ENCODE measurements around the gene IQSEC2.

Gene IQSEC2

DNA sequence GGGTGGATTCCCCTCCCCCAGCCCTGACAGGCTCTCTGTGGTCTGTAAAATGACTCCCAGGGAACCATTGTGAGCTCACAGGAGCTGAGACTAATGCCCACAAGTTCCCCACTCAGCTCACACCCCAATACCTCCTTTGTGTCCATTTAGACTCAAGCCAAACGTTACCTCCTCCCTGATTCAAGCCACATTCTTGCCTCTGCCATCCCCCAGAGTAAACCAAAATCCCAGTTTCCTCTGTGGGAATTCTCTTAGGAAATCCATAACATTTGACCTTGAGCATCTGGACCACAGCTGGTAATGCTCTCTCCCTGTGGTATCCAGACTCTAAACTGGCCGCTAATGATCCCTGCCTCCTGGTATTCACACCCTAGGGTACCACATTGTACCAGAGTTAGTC is 30.1 kb downstream of the IQSEC2 start:
- no peak for FAIRE-seq
- no peak for DNase-seq (ENCODE audit: insufficient read length)
- TF ChIP-seq POLR2A (IDR thresholded peaks at IDR 0.05; ENCODE audit: low read depth, low read length), result no peak
- TF ChIP-seq POLR2AphosphoS5 (IDR thresholded peaks at IDR 0.05; ENCODE audit: low read depth, low read length), result no peak
- TF ChIP-seq TAF1 (IDR thresholded peaks at IDR 0.05; ENCODE audit: borderline replicate concordance, low read depth, low read length), result no peak

DNA sequence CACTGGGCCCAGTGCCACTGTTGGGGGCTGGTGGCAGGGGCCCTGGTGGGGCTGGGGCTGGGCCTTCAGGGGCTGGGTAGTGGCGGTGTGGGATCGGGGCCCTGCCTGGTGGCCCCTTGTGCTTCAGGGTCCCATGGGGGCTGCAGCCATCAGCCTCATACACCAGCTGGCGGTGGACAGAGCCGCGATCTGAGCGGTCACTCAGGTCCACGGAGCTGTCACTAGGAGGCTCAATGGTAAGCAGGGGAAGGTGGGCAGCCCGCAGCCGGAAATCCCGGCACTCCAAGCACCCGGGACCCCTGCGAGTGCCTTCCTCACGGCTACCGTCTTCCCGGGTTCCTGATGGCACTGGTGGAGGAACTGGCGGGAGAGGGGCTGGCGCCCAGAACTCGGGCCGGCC is 30.8 kb downstream of the IQSEC2 start:
- FAIRE-seq, result no peak
- TF ChIP-seq POLR2AphosphoS5 (IDR thresholded peaks at IDR 0.05; ENCODE audit: low read depth, low read length) (no peak), POLR2A (IDR thresholded peaks at IDR 0.05; ENCODE audit: low read depth, low read length) (no peak), TAF1 (IDR thresholded peaks at IDR 0.05; ENCODE audit: borderline replicate concordance, low read depth, low read length) (no peak)
- no peak for DNase-seq (ENCODE audit: insufficient read length)

DNA sequence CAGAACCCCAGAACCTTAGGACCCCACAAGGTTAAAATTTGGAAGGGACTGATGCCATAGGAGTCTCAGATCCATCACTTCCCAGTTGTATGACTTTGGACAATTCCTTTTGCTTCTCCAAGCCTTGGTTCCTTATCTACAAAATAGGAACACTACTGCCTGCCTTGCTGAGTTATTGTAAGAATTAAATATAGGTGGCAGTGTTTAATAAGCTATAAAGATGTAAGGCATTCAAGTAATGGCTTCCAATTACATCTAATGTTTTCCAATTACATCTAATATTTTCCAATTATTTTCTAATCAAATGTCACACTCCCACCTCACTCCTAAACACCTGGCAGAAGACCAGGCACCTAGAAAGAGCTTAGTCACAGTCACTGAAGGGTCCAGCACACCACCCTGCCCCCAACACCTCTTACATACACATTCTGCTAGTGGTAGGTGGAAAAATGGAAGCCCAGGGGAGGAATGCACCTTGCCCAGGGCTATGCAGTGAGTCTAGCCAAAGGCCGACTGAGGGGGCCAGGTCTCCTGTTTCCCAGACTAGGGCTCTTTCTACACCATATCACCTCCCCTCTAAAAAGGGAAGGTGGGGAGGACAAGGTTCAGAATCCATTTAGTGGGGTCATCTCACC is 31.9 kb downstream of the IQSEC2 start:
- no peak for DNase-seq (ENCODE audit: insufficient read length)
- no peak for FAIRE-seq
- TF ChIP-seq TAF1 (IDR thresholded peaks at IDR 0.05; ENCODE audit: borderline replicate concordance, low read depth, low read length) (no peak), POLR2AphosphoS5 (IDR thresholded peaks at IDR 0.05; ENCODE audit: low read depth, low read length) (no peak), POLR2A (IDR thresholded peaks at IDR 0.05; ENCODE audit: low read depth, low read length) (no peak)

DNA sequence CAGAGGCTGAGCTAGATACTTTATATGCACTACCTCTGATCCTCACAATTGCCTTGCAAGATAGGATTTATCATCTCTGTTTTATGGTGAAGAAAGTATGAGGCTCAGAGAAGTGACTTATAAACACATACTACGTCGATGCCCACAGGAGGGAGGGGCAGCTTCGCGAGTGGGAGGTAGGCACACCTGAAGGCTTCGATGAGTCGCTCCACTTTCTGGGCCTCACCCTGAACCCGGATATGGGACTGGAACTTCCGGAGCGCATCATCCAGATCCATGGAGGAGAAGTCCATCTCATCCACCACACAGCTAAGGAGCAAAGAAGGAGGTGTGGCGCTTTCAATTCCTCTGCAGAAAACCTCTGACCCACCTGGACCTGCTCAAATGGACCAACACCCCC is 33.5 kb downstream of the IQSEC2 start:
- DNase-seq (ENCODE audit: insufficient read length) (no peak), FAIRE-seq (no peak)
- no peak for TF ChIP-seq TAF1 (IDR thresholded peaks at IDR 0.05; ENCODE audit: borderline replicate concordance, low read depth, low read length)
- no peak for TF ChIP-seq POLR2AphosphoS5 (IDR thresholded peaks at IDR 0.05; ENCODE audit: low read depth, low read length)
- TF ChIP-seq POLR2A (IDR thresholded peaks at IDR 0.05; ENCODE audit: low read depth, low read length), result no peak

DNA sequence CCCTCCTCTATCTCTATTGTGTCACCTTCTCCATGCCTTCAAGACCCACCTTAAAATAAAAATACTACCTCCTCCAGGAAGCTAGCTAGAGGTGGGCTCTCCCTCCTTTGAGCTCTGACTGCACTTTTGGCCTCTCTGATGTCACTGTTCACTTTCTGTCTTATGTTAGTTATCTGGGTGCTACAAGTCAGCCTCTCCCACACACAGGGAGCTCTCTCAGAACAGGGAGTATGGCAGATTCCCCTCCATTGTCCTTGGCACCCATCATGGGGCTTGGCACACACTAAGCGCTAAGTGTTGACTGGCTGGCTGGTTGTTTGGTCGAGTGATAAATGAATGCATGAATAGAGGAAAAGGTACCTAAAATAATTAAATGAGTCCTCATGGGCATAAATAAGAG is 35.2 kb downstream of the IQSEC2 start:
- FAIRE-seq (no peak), DNase-seq (ENCODE audit: insufficient read length) (no peak)
- no peak for TF ChIP-seq POLR2AphosphoS5 (IDR thresholded peaks at IDR 0.05; ENCODE audit: low read depth, low read length)
- no peak for TF ChIP-seq TAF1 (IDR thresholded peaks at IDR 0.05; ENCODE audit: borderline replicate concordance, low read depth, low read length)
- TF ChIP-seq POLR2A (IDR thresholded peaks at IDR 0.05; ENCODE audit: low read depth, low read length), result no peak

DNA sequence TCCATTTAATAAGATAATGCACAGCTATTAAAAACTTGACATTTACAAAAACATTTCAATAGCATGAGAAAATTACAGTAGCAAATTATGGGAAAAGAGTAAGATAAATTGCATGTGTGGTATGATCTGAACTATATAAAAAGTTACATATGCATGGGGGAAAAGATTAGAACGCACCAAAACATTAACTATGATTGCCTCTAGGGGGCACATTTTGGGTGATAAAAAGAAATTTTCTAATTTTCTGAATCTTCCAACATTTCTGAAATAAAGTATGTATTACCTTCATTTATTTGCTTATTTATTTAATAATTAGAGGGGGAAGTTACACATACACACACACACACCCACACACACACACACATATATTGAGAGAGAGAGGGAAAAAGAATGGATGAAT is 36.8 kb downstream of the IQSEC2 start:
- TF ChIP-seq TAF1 (IDR thresholded peaks at IDR 0.05; ENCODE audit: borderline replicate concordance, low read depth, low read length), result no peak
- TF ChIP-seq POLR2A (IDR thresholded peaks at IDR 0.05; ENCODE audit: low read depth, low read length), result no peak
- TF ChIP-seq POLR2AphosphoS5 (IDR thresholded peaks at IDR 0.05; ENCODE audit: low read depth, low read length), result no peak
- FAIRE-seq, result no peak
- no peak for DNase-seq (ENCODE audit: insufficient read length)

DNA sequence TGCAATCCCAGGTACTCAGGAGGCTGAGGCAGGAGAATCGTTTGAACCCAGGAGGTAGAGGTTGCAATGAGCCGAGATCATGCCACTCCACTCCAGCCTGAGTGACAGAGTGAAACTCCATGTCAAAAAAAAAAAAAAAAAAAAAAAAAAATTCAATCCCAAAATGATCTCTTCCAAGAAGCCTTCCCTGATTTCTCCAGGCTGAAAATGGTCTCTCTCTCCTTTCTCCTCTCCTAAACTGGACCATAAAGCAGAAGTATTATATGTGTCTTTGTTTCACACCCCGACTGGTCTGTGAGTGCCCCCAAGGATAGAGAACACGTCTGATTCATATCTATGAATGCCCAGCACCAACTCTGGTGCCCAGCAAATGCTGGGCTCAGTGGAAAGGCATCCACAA is 39.1 kb downstream of the IQSEC2 start:
- no peak for TF ChIP-seq POLR2A (IDR thresholded peaks at IDR 0.05; ENCODE audit: low read depth, low read length)
- no peak for TF ChIP-seq POLR2AphosphoS5 (IDR thresholded peaks at IDR 0.05; ENCODE audit: low read depth, low read length)
- no peak for TF ChIP-seq TAF1 (IDR thresholded peaks at IDR 0.05; ENCODE audit: borderline replicate concordance, low read depth, low read length)
- no peak for FAIRE-seq
- no peak for DNase-seq (ENCODE audit: insufficient read length)

DNA sequence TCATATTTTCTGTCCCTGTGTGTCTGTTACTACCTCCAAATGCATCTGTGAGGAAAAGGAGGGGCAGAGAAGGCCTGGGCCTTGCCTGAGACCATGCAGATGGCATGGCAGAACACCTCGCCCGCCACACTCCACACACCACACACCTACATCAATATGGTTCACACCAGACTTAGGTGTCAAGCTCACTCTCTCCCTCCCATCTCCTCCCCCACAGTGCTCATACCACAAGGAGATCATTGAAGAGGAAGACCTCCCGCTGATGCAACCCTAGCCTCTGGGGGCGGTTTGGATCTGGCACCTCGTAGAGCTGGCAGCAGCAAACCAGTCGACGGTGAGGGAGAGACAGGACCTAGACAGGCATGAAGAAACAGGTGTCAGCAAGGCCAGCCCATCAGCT is 39.8 kb downstream of the IQSEC2 start:
- DNase-seq (ENCODE audit: insufficient read length) (no peak), FAIRE-seq (no peak)
- no peak for TF ChIP-seq POLR2A (IDR thresholded peaks at IDR 0.05; ENCODE audit: low read depth, low read length)

DNA sequence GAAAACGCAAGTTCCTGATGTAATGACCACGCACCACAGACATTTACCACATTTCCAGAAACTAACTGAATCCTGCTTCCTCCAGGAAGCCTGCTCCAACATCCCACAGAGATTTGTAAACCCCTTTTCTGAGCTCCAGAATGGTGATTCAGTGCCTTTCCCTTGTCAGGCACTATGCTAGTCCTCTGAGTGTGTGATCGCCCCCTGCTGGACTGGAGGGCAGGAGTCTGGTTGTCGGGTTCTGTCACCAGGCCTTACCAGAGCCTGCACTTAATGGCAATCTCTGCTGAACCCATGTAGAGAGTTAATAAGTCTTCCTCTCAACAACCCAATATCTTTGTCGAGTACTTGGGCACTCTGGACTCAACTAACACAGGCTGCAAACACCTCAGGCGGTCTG is 41.9 kb downstream of the IQSEC2 start:
- TF ChIP-seq POLR2A (IDR thresholded peaks at IDR 0.05; ENCODE audit: low read depth, low read length) (no peak), TAF1 (IDR thresholded peaks at IDR 0.05; ENCODE audit: borderline replicate concordance, low read depth, low read length) (no peak), POLR2AphosphoS5 (IDR thresholded peaks at IDR 0.05; ENCODE audit: low read depth, low read length) (no peak)
- DNase-seq (ENCODE audit: insufficient read length), result no peak
- no peak for FAIRE-seq

DNA sequence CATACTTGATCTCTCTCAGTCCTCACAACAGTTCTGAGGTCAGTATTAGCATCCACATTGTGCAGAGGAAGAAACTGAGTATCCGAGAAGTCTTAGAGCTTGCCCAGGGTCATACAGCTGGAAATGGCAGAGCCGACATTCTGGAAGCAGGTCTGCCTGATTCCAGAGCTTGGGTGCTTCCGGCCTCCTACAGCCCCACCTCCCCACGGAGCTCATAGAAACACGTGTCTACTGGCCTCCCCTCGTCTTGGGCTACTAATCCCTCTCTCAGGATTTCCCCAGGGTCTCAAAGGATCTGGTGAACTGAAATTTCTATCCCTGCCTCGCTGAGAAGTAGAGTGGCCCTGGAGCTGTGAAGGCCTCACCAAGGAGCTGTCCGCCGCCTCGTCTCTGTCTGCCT is 44.3 kb downstream of the IQSEC2 start:
- TF ChIP-seq POLR2A (IDR thresholded peaks at IDR 0.05; ENCODE audit: low read depth, low read length), result no peak
- TF ChIP-seq TAF1 (IDR thresholded peaks at IDR 0.05; ENCODE audit: borderline replicate concordance, low read depth, low read length), result no peak
- no peak for TF ChIP-seq POLR2AphosphoS5 (IDR thresholded peaks at IDR 0.05; ENCODE audit: low read depth, low read length)
- FAIRE-seq, result no peak
- DNase-seq (ENCODE audit: insufficient read length), result no peak

DNA sequence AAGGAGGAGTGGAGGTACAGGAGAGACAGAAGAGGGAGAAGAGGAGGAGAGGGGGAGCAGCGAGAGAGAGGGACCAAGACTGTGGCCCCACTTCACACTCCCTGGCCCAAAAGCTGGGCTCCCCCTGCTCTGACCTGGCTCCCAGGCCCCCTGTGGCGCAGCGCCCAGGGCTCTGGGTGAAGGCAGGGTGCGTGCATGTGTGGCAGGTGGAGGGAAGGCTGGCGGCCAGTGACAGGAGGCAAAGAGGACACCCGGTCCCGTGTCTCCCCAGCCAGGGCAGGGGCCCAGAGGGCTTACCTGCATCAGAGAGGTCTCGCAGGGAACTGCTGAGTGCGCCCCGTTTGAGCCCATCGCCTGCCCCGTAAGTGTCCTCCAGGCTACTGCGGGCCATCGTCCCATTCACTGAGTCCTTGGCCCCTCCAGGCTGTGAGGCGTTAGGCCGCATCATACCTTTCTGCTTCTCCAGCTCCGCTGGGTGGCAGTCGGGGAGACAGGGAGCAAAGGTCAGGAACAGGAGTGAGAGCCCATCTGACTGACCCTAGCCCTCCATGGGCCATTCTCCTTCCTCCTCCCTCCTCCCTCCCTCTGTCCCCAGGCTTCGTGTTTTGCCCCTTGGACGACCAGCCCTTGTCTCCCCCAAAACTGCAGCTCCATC is 45.2 kb downstream of the IQSEC2 start:
- TF ChIP-seq POLR2AphosphoS5 (IDR thresholded peaks at IDR 0.05; ENCODE audit: low read depth, low read length) (no peak), TAF1 (IDR thresholded peaks at IDR 0.05; ENCODE audit: borderline replicate concordance, low read depth, low read length) (no peak), POLR2A (IDR thresholded peaks at IDR 0.05; ENCODE audit: low read depth, low read length) (no peak)
- FAIRE-seq (no peak), DNase-seq (ENCODE audit: insufficient read length) (no peak)

DNA sequence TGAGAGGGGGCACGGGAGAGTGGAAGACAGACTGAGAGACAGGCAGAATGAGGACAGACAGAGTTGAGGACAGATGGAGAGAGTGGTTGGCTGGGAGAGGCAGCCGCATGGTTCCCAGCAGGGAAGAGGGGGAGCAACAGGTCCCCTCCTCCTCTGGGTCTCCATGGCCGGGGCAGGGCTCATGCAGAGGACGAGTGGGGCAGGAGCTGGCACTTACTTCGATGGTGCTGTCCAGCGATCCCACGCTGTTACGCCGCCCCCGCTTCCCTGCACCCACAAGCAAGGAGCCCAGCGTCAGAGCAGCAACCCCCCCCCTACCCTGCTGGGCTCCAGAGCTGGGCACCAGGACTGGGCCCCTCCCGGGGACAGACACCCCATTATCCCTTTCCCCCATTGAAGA is 45.8 kb downstream of the IQSEC2 start:
- TF ChIP-seq POLR2AphosphoS5 (IDR thresholded peaks at IDR 0.05; ENCODE audit: low read depth, low read length) (no peak), POLR2A (IDR thresholded peaks at IDR 0.05; ENCODE audit: low read depth, low read length) (no peak), TAF1 (IDR thresholded peaks at IDR 0.05; ENCODE audit: borderline replicate concordance, low read depth, low read length) (no peak)
- DNase-seq (ENCODE audit: insufficient read length) (no peak), FAIRE-seq (no peak)

All from GM12892 (cell line).